Trophoblast cell (in vitro differentiated cells and primary cell): ENCODE results near the gene PRKAR1B.

Experiments used
- DNase-seq, 2 donors: peaks; one replicate each; pipeline ENCODE4 v3.0.0-alpha.2; 2016
- H2AFZ ChIP-seq: 2 replicates; pipeline ENCODE4 v1.6.1; 2013; ENCODE audit warnings: low read length, moderate library complexity, mild to moderate bottlenecking; ENCODE audit not compliant: insufficient read depth, poor library complexity
- H2AK5ac ChIP-seq: 2 replicates; pipeline ENCODE4 v1.6.1; 2013; ENCODE audit warnings: mild to moderate bottlenecking, low read length
- H2BK120ac ChIP-seq: 2 replicates; pipeline ENCODE4 v1.6.1; 2013; ENCODE audit warnings: low read length, mild to moderate bottlenecking, moderate library complexity; ENCODE audit not compliant: insufficient read depth, poor library complexity
- H2BK12ac ChIP-seq: 2 replicates; pipeline ENCODE4 v1.6.1; 2013; ENCODE audit warnings: mild to moderate bottlenecking, low read length, moderate library complexity
- H2BK5ac ChIP-seq: 2 replicates; pipeline ENCODE4 v1.6.1; 2013; ENCODE audit warnings: low read length, low read depth, moderate library complexity, mild to moderate bottlenecking; ENCODE audit not compliant: poor library complexity
- H3K14ac ChIP-seq: 2 replicates; pipeline ENCODE4 v1.6.1; 2013; ENCODE audit warnings: mild to moderate bottlenecking, low read length
- H3K18ac ChIP-seq: 2 replicates; pipeline ENCODE4 v1.6.1; 2013; ENCODE audit warnings: mild to moderate bottlenecking, low read length
- H3K23ac ChIP-seq: 2 replicates; pipeline ENCODE4 v1.6.1; 2013; ENCODE audit warnings: low read length
- H3K27ac ChIP-seq: 2 replicates; pipeline ENCODE4 v1.5.1; 2013; ENCODE audit warnings: low read depth, mild to moderate bottlenecking, inconsistent platforms, low read length, moderate library complexity
- H3K27me3 ChIP-seq: 2 replicates; pipeline ENCODE4 v1.6.1; 2013; ENCODE audit warnings: inconsistent platforms, mild to moderate bottlenecking, low read length, moderate library complexity; ENCODE audit not compliant: insufficient read depth
- H3K36me3 ChIP-seq, 2 experiments: 1 replicate in 1 of 2; 2 replicates in 1 of 2; pipeline ENCODE4 v1.6.1; 2013; ENCODE audit warnings: low read length in 2 of 2, mild to moderate bottlenecking in 2 of 2, moderate library complexity in 1 of 2; ENCODE audit not compliant: insufficient read depth in 2 of 2, control insufficient read depth in 1 of 2
- H3K4ac ChIP-seq: 2 replicates; pipeline ENCODE4 v1.6.1; 2013; ENCODE audit warnings: low read depth, mild to moderate bottlenecking, low read length, moderate library complexity
- H3K4me1 ChIP-seq, 2 experiments: 1 replicate in 1 of 2; 2 replicates in 1 of 2; pipeline ENCODE4 v1.6.1; 2013; ENCODE audit warnings: low read length in 2 of 2, mild to moderate bottlenecking in 2 of 2, moderate library complexity in 1 of 2; ENCODE audit not compliant: insufficient read depth in 2 of 2, control insufficient read depth in 1 of 2
- H3K4me2 ChIP-seq: 2 replicates; pipeline ENCODE4 v1.6.1; 2013; ENCODE audit warnings: inconsistent platforms, mild to moderate bottlenecking, low read length, moderate library complexity
- H3K4me3 ChIP-seq: 2 replicates; pipeline ENCODE4 v1.5.1; 2013; ENCODE audit warnings: mild to moderate bottlenecking, low read depth, low read length, inconsistent platforms
- H3K79me1 ChIP-seq: one replicate; pipeline ENCODE4 v1.6.1; 2013; ENCODE audit warnings: low read length
- H3K79me2 ChIP-seq: 2 replicates; pipeline ENCODE4 v1.6.1; 2013; ENCODE audit warnings: low read length, mild to moderate bottlenecking; ENCODE audit not compliant: control insufficient read depth, insufficient read depth, poor library complexity
- H3K9ac ChIP-seq: 2 replicates; pipeline ENCODE4 v1.6.1; 2013; ENCODE audit warnings: mild to moderate bottlenecking, low read length
- H3K9me3 ChIP-seq: 2 replicates; pipeline ENCODE4 v1.6.1; 2013; ENCODE audit warnings: low read depth, mild to moderate bottlenecking, control low read depth, inconsistent platforms, low read length; ENCODE audit not compliant: insufficient read depth
- H4K12ac ChIP-seq: 2 replicates; pipeline ENCODE4 v1.6.1; 2013; ENCODE audit warnings: low read depth, mild to moderate bottlenecking, low read length, moderate library complexity
- H4K8ac ChIP-seq: 2 replicates; pipeline ENCODE4 v1.6.1; 2013; ENCODE audit warnings: low read depth, mild to moderate bottlenecking, low read length, moderate library complexity
- H4K91ac ChIP-seq: one replicate; pipeline ENCODE4 v1.6.1; 2013; ENCODE audit warnings: low read depth, mild to moderate bottlenecking, low read length, moderate library complexity
- WGBS: extraction: QIAGEN DNeasy Blood & Tissue Kit; methylation state at CpG from one replicate; pipeline ENCODE4 v1.1.7; 2013; ENCODE audit warnings: missing lambda C conversion rate; ENCODE audit not compliant: insufficient read length, insufficient coverage; ENCODE audit errors: extremely low coverage; 5-methylcytosine and 5-hydroxymethylcytosine counted together

PRKAR1B gene

GRCh38 chr7:644381-645305 lies 82.4 kb downstream of the PRKAR1B start:
- WGBS, result no CpG with 5 or more reads among the region's 35 CpGs
- Histone ChIP-seq H4K8ac (no peak overlapping the region), H2BK120ac (no peak overlapping the region), H2AK5ac (no peak overlapping the region), H3K4me2 (no peak overlapping the region), H3K18ac (no peak overlapping the region), H3K27me3 (no peaks in the 10 kb centered on the region), H3K9me3 (peaks cover 5% of the 10 kb centered on the region), H2BK12ac (no peak overlapping the region), H3K23ac (no peak overlapping the region), H4K12ac (no peak overlapping the region), H3K14ac (no peak overlapping the region), H3K4me1 (no peaks in the 10 kb centered on the region), H4K91ac (no peak overlapping the region), H3K4ac (no peak overlapping the region), H3K79me1 (no peaks in the 10 kb centered on the region), H3K9ac (no peak overlapping the region), H3K36me3 (no peaks in the 10 kb centered on the region), H3K27ac (no peak overlapping the region), H2BK5ac (no peak overlapping the region), H3K79me2 (no peaks in the 10 kb centered on the region), H3K4me3 (no peak overlapping the region), H2AFZ (no peak overlapping the region)
- DNase-seq, result no peak

GRCh38 chr7:641966-642365 lies 85.1 kb downstream of the PRKAR1B start:
- no peak overlapping the region for H3K4ac ChIP-seq
- H2BK120ac ChIP-seq, result no peak overlapping the region

GRCh38 chr7:641269-641671 lies 85.8 kb downstream of the PRKAR1B start:
- H3K79me1 ChIP-seq, result no peaks in the 10 kb centered on the region
- H2BK120ac ChIP-seq, result no peak overlapping the region

More at GRCh38 chr7:641966-642365, 85.1 kb downstream of the PRKAR1B start:
- no CpG with 5 or more reads among the region's 11 CpGs for WGBS
- no peak overlapping the region for H3K27ac ChIP-seq
- H3K18ac ChIP-seq, result no peak overlapping the region
- H3K9ac ChIP-seq, result no peak overlapping the region
- H3K9me3 ChIP-seq, result peaks cover 5% of the 10 kb centered on the region
- no peaks in the 10 kb centered on the region for H3K79me1 ChIP-seq
- H4K91ac ChIP-seq, result no peak overlapping the region
- H4K12ac ChIP-seq, result no peak overlapping the region
- no peaks in the 10 kb centered on the region for H3K79me2 ChIP-seq
- no peak overlapping the region for H2AK5ac ChIP-seq
- no peak overlapping the region for H2BK12ac ChIP-seq
- no peak overlapping the region for H3K4me3 ChIP-seq
- H3K23ac ChIP-seq, result no peak overlapping the region
- no peak overlapping the region for H3K4me2 ChIP-seq
- no peak overlapping the region for H2AFZ ChIP-seq
- no peaks in the 10 kb centered on the region for H3K36me3 ChIP-seq
- no peak for DNase-seq
- H2BK5ac ChIP-seq, result no peak overlapping the region
- no peaks in the 10 kb centered on the region for H3K27me3 ChIP-seq
- no peak overlapping the region for H4K8ac ChIP-seq
- no peak overlapping the region for H3K14ac ChIP-seq
- no peaks in the 10 kb centered on the region for H3K4me1 ChIP-seq

GRCh38 chr7:638256-639011 lies 88.6 kb downstream of the PRKAR1B start:
- no peaks in the 10 kb centered on the region for H3K36me3 ChIP-seq
- no peak overlapping the region for H3K23ac ChIP-seq
- H2BK12ac ChIP-seq, result no peak overlapping the region
- H3K14ac ChIP-seq, result no peak overlapping the region
- no peak overlapping the region for H2BK5ac ChIP-seq
- no peaks in the 10 kb centered on the region for H3K27me3 ChIP-seq
- H3K9me3 ChIP-seq, result no peaks in the 10 kb centered on the region
- no peak overlapping the region for H3K4ac ChIP-seq
- no peak overlapping the region for H3K18ac ChIP-seq
- H3K27ac ChIP-seq, result no peak overlapping the region
- no peak overlapping the region for H2AFZ ChIP-seq
- no peaks in the 10 kb centered on the region for H3K4me1 ChIP-seq
- no peak overlapping the region for H3K4me2 ChIP-seq
- H4K8ac ChIP-seq, result no peak overlapping the region
- no peaks in the 10 kb centered on the region for H3K79me2 ChIP-seq
- no peak overlapping the region for H4K91ac ChIP-seq
- H3K4me3 ChIP-seq, result no peak overlapping the region
- no peak overlapping the region for H2BK120ac ChIP-seq
- no peak overlapping the region for H3K9ac ChIP-seq
- no CpG with 5 or more reads among the region's 25 CpGs for WGBS
- H4K12ac ChIP-seq, result no peak overlapping the region
- no peak for DNase-seq
- no peaks in the 10 kb centered on the region for H3K79me1 ChIP-seq
- H2AK5ac ChIP-seq, result no peak overlapping the region

More at GRCh38 chr7:641269-641671, 85.8 kb downstream of the PRKAR1B start:
- Histone ChIP-seq H2AFZ (no peak overlapping the region), H2AK5ac (no peak overlapping the region), H3K4ac (no peak overlapping the region), H3K4me3 (no peak overlapping the region), H3K36me3 (no peaks in the 10 kb centered on the region), H3K27me3 (no peaks in the 10 kb centered on the region), H3K4me1 (no peaks in the 10 kb centered on the region), H3K4me2 (no peak overlapping the region), H3K27ac (no peak overlapping the region), H3K18ac (no peak overlapping the region), H3K9ac (no peak overlapping the region), H4K12ac (no peak overlapping the region), H2BK12ac (no peak overlapping the region), H3K14ac (no peak overlapping the region), H4K8ac (no peak overlapping the region), H4K91ac (no peak overlapping the region), H2BK5ac (no peak overlapping the region), H3K79me2 (no peaks in the 10 kb centered on the region), H3K9me3 (peaks cover 5% of the 10 kb centered on the region), H3K23ac (no peak overlapping the region)
- no CpG with 5 or more reads among the region's 16 CpGs for WGBS
- DNase-seq, result peak; percentile 16 to 64
